GM12801 (cell line): ENCODE data around the gene UBE2E2.

Experiments
- TF ChIP-seq, protein P1 (sequence below): IDR thresholded peaks from one replicate; pipeline ENCODE4 v1.5.1; 2011; ENCODE audit warnings: control low read depth; ENCODE audit not compliant: insufficient read length; ENCODE audit errors: extremely low read depth

The UBE2E2 gene

GRCh38 chr3:23444386-23444785 is 241.3 kb downstream of the UBE2E2 start:
- TF ChIP-seq, protein P1, sequence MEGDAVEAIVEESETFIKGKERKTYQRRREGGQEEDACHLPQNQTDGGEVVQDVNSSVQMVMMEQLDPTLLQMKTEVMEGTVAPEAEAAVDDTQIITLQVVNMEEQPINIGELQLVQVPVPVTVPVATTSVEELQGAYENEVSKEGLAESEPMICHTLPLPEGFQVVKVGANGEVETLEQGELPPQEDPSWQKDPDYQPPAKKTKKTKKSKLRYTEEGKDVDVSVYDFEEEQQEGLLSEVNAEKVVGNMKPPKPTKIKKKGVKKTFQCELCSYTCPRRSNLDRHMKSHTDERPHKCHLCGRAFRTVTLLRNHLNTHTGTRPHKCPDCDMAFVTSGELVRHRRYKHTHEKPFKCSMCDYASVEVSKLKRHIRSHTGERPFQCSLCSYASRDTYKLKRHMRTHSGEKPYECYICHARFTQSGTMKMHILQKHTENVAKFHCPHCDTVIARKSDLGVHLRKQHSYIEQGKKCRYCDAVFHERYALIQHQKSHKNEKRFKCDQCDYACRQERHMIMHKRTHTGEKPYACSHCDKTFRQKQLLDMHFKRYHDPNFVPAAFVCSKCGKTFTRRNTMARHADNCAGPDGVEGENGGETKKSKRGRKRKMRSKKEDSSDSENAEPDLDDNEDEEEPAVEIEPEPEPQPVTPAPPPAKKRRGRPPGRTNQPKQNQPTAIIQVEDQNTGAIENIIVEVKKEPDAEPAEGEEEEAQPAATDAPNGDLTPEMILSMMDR: no peak

DNA sequence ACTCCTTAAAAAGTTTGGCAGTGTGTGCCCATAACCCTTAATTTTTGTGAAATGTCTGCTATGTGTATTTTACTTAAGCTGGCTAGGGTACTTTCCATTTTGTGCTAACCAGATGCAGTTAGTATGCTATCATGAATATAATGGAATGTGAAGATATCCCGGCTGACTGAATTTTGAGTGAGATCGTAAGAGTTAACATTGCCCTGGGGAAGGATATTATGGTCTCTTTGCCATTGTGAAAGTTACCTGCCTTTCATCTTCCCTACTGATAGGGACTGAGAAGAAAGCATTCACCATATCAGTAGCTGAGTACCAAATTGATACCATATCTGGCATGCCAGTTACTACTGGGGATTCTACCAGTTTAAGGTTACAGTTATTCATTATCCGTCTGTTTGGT is 243.2 kb downstream of the UBE2E2 start:
- TF ChIP-seq, protein P1: no peak

DNA sequence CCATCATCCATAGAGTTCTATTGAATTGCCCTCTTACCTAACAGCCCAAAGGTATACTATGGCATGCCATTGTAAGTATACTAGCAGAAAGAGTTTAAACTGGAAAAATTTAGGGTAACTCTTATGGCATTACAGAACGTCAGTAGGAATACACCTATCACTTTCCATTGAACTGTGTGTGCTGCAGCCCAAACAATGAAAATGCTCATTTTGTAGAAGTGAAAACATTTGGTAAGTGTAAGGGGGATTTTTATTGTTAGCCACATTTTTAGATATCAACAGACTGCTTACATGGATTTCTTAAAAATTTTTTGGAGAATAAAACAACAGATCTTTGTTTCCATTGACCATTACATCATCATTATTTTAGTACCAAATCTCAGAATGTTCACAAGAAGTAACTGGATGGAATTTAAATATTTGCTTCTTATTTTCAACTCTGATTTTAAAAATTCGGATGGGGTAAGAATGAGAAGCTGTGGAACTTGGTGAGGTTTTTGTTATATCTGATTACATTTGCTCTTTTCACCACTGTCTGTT is 245.9 kb downstream of the UBE2E2 start:
- TF ChIP-seq, protein P1: no peak

DNA sequence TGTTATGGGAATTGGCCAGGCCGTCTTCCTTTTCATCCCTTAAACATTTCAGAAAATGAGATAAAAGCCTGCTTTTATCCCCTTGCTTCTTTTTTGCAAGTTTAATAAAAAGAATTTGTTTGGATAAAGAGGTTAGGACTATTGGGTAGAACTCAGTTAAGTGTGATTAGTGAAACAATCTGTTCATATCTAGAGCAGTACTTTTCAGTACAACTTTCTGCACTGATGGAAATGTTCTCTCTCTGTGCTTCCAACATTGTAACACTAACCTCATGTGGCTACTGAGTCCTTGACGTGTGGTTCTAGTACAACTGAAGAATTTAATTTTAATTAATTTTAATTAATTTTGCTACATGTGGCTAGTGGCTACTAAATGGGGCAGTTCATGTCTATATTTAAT is 246.9 kb downstream of the UBE2E2 start:
- TF ChIP-seq, protein P1: no peak

DNA sequence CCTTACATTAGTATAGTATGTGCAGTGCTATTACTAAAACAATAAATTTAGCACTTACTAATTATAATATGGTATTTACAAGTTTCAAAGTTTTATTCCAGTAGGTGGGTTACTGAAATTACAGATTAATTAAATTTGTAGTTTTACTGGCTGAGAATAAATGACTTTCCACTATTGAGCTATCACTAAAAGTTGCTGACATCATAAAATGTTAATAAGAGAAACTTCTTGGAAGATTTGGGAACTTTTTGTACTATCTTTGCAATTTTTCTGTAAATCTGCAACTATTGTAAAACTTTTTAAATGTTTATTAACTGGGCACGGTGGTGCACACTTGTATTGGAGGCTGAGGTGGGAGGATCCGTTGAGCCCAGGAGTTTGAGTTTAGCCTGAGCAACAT is 247.7 kb downstream of the UBE2E2 start:
- TF ChIP-seq, protein P1: no peak

DNA sequence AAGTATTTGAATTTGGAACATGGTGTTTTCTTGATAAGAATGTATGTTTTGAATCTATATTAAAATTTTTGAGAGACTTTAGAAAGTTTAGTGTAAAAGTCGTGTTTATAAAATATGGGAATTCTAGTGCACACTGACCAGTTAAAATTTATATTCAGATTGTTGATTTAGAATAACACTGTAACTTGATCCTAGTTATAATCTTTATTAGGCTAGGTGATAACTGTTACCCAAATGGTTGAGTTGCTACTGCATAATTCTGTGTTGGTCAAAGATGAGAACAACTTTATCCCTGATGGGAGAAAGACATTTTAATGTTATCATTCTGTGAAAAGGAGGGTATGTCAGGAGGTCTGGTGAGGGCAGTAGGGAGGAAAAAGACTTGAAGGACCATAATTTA is 249.3 kb downstream of the UBE2E2 start:
- TF ChIP-seq, protein P1: no peak

- TF ChIP-seq, protein P1: no peak
Measured at GRCh38 chr3:23455084-23455483, 252.0 kb downstream of the UBE2E2 start.
